ENCODE results near the gene DNAH17. TPM values are rescaled to one million over a fixed set of nuclear protein-coding genes. Genes with fewer than 3 reads are reported as not detected.

DNAH17 gene
- total and polyA plus RNA-seq, 2 donors (not counting 3 experiments of a cell fraction or from before 2014, with no cell fraction given), result not detected

DNA sequence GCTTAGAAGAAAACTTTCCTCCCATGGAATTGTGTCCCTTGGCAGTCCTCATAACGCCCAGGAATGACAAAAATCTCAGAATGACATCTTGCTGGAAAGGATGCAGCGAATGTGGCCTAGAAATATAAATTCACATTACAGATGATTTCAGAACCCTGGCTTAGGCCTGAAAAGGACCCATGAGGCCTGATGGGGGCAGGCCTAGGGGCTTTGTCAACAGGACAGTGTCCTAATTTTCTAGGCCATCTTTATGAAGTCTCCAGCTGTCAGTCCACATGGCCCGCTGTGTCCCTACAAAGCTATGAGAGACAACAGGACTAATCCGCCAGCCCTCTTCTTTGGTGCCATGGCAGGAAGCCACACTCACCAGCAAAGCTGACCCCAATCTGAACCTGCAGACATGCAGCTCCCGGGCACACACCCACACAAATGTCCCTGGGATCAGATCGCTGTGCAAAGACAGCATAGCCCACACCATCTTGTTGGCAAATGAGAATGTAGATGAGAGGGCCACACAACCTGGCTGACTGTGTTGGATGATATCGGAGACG, 40.4 kb upstream of the DNAH17 start:
- Histone ChIP-seq H3K9me3 (replicated peaks; ENCODE audit: control insufficient read depth, insufficient read depth, low read length) (no peaks in the 10 kb centered on the region), H3K4me1 (ENCODE audit: control insufficient read depth, extremely low read depth, insufficient read depth, low read length) (no peaks in the 10 kb centered on the region), H4K20me1 (replicated peaks; ENCODE audit: control insufficient read depth, extremely low read depth, insufficient read depth, low read length) (no peaks in the 10 kb centered on the region), H3K4me3 (replicated peaks in 1 of 3; ENCODE audit: insufficient read depth in 1 of 3, low read depth in 1 of 3, low read length in 3 of 3) (no peak overlapping the region), H3K4me2 (ENCODE audit: insufficient read depth, low read length) (no peak overlapping the region), H3K9ac (replicated peaks; ENCODE audit: extremely low read depth, insufficient read depth, low read length) (no peak overlapping the region), H3K79me2 (ENCODE audit: control insufficient read depth, insufficient read depth, low read length) (no peaks in the 10 kb centered on the region), H3K27me3 (ENCODE audit: control insufficient read depth in 2 of 2, insufficient read depth in 2 of 2, low read length in 2 of 2) (peaks cover 0 to 4% of the 10 kb centered on the region in 2 experiments), H2AFZ (ENCODE audit: low read depth, low read length) (no peak overlapping the region), H3K27ac (ENCODE audit: insufficient read depth, low read depth, low read length) (no peak overlapping the region), H3K36me3 (ENCODE audit: control insufficient read depth in 2 of 2, extremely low read depth in 1 of 2, insufficient read depth in 2 of 2, low read length in 2 of 2) (no peaks in the 10 kb centered on the region), H3K9me1 (replicated peaks; ENCODE audit: control insufficient read depth, extremely low read depth, insufficient read depth, low read length) (no peaks in the 10 kb centered on the region)
- intact Hi-C loops (cut with micrococcal nuclease) (no loop called here), dilution Hi-C loops (cut with MboI; ENCODE audit: extremely low pct_ligation_motif_present, low sequenced_read_pairs) (no loop called here)
- FAIRE-seq (no peak), DNase-seq (ENCODE audit: low read depth, low spot score) (no peak)
- CTCF ChIA-PET, result no interaction called here
- POLR2A ChIA-PET, result no interaction called here
- TF ChIP-seq EZH2 (IDR thresholded peaks at IDR 0.05; ENCODE audit: borderline replicate concordance, low read depth, low read length, severe bottlenecking), result no peak
- TF ChIP-seq CTCF (IDR thresholded peaks at IDR 0.05; ENCODE audit: extremely low read depth in 1 of 2, insufficient read depth in 1 of 2, low read depth in 1 of 2, low read length in 2 of 2), result no peak
- no peak for TF ChIP-seq FOS (IDR thresholded peaks at IDR 0.05; ENCODE audit: borderline replicate concordance, insufficient read depth, low read length)
- TF ChIP-seq MAX (IDR thresholded peaks at IDR 0.05; ENCODE audit: insufficient read depth, insufficient read length), result no peak
- TF ChIP-seq POLR2A (IDR thresholded peaks at IDR 0.05; ENCODE audit: low read depth, low read length), result no peak
- TF ChIP-seq MYC (IDR thresholded peaks at IDR 0.05; ENCODE audit: low read depth, low read length), result no peak
- no peak for TF ChIP-seq POLR2AphosphoS5 (IDR thresholded peaks at IDR 0.05; ENCODE audit: insufficient read depth, low read depth, low read length)
- TF ChIP-seq JUN (IDR thresholded peaks at IDR 0.05; ENCODE audit: borderline replicate concordance, insufficient read depth, insufficient read length, low read depth), result no peak
- no peak for TF ChIP-seq GATA2 (IDR thresholded peaks at IDR 0.05; ENCODE audit: insufficient read depth, insufficient read length, low read depth, low read length)
- no TSS peak for BruUV-seq (replicated peaks)

Data from endothelial cell of umbilical vein (primary cell).